ENCODE measurements around the gene PPP1R3A.

PPP1R3A gene

DNA sequence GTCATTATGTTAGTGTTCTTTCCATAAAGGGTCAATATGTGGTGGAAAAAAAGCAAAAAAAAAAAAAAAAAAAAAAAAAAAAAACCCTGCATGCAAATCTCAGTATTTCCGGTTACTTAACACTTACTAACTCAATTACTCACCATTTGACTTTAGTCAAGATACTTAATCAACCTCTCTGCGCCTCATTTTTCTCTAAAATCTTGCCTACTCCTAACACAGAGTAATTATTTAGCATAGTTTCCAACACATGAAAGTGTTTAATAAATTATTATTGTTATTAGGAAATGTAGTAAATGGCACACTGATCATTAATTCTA lies 27.8 kb downstream of the PPP1R3A start:
- no peak for ATAC-seq (ENCODE audit: low read depth)
- H3K4me3 ChIP-seq (ENCODE audit: severe bottlenecking): no peak overlapping the region
- H3K36me3 ChIP-seq (ENCODE audit: low read depth): no peaks in the 10 kb centered on the region
- H3K27me3 ChIP-seq (ENCODE audit: insufficient read depth, poor library complexity, severe bottlenecking): no peaks in the 10 kb centered on the region
- DNase-seq (ENCODE audit: low spot score): no peak
- H3K27ac ChIP-seq (ENCODE audit: poor library complexity, severe bottlenecking): peak overlapping the region; percentile 38
- H3K9me3 ChIP-seq (ENCODE audit: severe bottlenecking): no peaks in the 10 kb centered on the region
- TF ChIP-seq, protein P1, sequence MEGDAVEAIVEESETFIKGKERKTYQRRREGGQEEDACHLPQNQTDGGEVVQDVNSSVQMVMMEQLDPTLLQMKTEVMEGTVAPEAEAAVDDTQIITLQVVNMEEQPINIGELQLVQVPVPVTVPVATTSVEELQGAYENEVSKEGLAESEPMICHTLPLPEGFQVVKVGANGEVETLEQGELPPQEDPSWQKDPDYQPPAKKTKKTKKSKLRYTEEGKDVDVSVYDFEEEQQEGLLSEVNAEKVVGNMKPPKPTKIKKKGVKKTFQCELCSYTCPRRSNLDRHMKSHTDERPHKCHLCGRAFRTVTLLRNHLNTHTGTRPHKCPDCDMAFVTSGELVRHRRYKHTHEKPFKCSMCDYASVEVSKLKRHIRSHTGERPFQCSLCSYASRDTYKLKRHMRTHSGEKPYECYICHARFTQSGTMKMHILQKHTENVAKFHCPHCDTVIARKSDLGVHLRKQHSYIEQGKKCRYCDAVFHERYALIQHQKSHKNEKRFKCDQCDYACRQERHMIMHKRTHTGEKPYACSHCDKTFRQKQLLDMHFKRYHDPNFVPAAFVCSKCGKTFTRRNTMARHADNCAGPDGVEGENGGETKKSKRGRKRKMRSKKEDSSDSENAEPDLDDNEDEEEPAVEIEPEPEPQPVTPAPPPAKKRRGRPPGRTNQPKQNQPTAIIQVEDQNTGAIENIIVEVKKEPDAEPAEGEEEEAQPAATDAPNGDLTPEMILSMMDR (IDR thresholded peaks at IDR 0.05; ENCODE audit: poor library complexity, severe bottlenecking): no peak
- peaks cover 14% of the 10 kb centered on the region for H3K4me1 ChIP-seq (ENCODE audit: insufficient read depth, poor library complexity, severe bottlenecking)

DNA sequence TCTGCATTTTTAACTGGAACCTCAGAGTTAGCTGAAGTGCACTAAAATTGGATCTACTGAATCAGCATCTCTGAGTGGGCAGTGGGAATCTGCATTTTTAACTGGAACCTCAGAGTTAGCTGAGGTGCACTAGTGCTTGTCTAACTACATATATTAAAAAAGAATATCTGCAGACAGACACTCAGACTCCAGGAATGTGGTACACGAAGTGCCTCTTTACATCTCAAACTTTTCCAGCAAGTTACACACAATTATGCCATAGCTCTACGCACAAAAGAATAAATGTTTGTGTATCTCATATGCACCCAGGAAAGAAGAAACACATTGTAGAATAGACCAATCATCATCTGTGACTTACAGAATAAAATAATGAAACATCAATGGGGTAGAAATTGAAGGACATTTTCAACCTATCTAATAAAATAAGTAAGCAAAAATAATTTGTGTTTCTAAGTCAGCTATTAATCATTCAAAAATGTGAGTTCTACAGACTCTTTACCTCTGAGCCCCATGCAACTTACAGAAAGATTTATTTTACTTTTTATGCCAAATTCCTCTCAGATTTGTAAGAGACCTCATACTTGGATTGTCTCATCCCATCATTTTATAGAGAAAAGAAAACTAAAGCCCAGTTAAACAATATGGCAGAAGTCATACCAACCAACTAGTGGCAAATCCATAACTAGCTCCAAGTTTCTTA lies 28.3 kb downstream of the PPP1R3A start:
- Histone ChIP-seq H3K9me3 (ENCODE audit: severe bottlenecking) (no peaks in the 10 kb centered on the region), H3K36me3 (ENCODE audit: low read depth) (no peaks in the 10 kb centered on the region), H3K27ac (ENCODE audit: poor library complexity, severe bottlenecking) (peak overlapping the region; percentile 38), H3K4me3 (ENCODE audit: severe bottlenecking) (no peak overlapping the region), H3K27me3 (ENCODE audit: insufficient read depth, poor library complexity, severe bottlenecking) (no peaks in the 10 kb centered on the region), H3K4me1 (ENCODE audit: insufficient read depth, poor library complexity, severe bottlenecking) (peaks cover 14% of the 10 kb centered on the region)
- DNase-seq (ENCODE audit: low spot score) (no peak), ATAC-seq (ENCODE audit: low read depth) (no peak)
- TF ChIP-seq, protein P1 (IDR thresholded peaks at IDR 0.05; ENCODE audit: poor library complexity, severe bottlenecking): no peak

DNA sequence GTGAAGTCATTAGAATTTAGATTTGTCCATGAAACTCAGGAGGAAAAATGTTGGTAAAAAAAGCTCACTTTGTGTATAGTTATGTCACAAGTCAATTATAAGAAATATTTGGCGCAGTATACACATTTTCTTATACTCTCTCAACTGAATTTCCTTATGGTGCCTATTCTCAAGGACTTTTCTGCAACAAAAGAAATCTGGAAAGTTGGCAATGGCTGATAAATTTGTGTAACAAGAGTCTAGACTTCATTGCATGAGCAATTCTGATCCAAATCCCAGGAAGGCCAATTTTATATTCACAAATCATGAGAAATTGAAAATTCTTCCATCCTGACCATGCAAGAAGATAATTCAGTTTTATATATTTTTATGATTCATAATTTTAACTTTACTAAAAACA lies 35.7 kb downstream of the PPP1R3A start:
- ATAC-seq (ENCODE audit: low read depth) (no peak), DNase-seq (ENCODE audit: low spot score) (no peak)
- Histone ChIP-seq H3K4me3 (ENCODE audit: severe bottlenecking) (no peak overlapping the region), H3K4me1 (ENCODE audit: insufficient read depth, poor library complexity, severe bottlenecking) (no peaks in the 10 kb centered on the region), H3K9me3 (ENCODE audit: severe bottlenecking) (no peaks in the 10 kb centered on the region), H3K27me3 (ENCODE audit: insufficient read depth, poor library complexity, severe bottlenecking) (no peaks in the 10 kb centered on the region), H3K27ac (ENCODE audit: poor library complexity, severe bottlenecking) (no peak overlapping the region), H3K36me3 (ENCODE audit: low read depth) (no peaks in the 10 kb centered on the region)
- TF ChIP-seq, protein P1 (IDR thresholded peaks at IDR 0.05; ENCODE audit: poor library complexity, severe bottlenecking): no peak

DNA sequence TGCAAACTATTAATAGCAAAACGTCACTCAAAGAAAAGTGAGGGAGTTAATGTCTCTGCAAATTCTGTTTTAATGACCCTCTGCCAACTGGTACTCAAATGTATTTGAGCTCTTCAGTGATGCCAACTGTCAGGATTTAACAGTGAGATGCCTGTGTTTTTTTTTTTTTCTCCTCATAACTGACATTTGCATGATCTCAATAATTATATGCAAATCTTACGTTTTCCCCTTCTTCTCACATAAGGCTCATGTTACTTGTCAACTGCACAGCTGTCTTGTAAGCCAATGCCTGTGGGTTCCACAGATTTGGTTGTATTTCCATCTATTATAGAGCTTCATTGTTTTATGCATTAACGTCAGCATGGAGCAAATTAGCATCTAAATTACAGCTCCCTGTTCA lies 38.2 kb downstream of the PPP1R3A start:
- DNase-seq (ENCODE audit: low spot score): no peak
- Histone ChIP-seq H3K27ac (ENCODE audit: poor library complexity, severe bottlenecking) (no peak overlapping the region), H3K9me3 (ENCODE audit: severe bottlenecking) (no peaks in the 10 kb centered on the region), H3K4me3 (ENCODE audit: severe bottlenecking) (no peak overlapping the region), H3K4me1 (ENCODE audit: insufficient read depth, poor library complexity, severe bottlenecking) (no peaks in the 10 kb centered on the region), H3K27me3 (ENCODE audit: insufficient read depth, poor library complexity, severe bottlenecking) (no peaks in the 10 kb centered on the region), H3K36me3 (ENCODE audit: low read depth) (no peaks in the 10 kb centered on the region)
- TF ChIP-seq, protein P1 (IDR thresholded peaks at IDR 0.05; ENCODE audit: poor library complexity, severe bottlenecking): no peak
- no peak for ATAC-seq (ENCODE audit: low read depth)

DNA sequence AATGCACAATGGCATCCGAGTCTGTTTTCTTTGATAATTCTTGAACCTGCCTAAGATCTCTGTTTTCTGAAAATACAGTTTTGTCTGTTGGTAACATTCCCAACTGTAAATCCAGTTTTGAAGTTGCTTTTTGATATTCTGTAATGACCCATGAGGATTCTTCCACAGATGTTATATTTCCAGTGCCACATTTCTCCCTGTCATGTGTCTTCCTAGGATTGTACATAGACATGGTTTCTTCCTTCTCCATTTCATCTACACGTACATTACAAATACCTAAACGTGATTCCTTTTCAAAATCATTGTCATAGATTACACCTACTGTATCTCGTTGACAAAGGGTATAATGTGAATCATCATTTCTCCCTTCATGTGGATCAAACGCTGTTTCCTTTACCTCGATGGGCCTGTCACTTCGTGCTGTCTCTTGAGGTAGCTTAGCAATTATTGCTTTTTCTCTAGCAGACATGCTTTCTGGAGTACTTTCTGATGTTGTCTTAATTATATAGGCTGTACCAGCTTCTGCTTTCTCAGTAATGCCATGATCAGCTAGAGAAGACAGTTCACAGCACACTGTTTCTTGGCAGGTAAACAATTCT lies 40.3 kb downstream of the PPP1R3A start:
- Histone ChIP-seq H3K4me1 (ENCODE audit: insufficient read depth, poor library complexity, severe bottlenecking) (no peaks in the 10 kb centered on the region), H3K27me3 (ENCODE audit: insufficient read depth, poor library complexity, severe bottlenecking) (no peaks in the 10 kb centered on the region), H3K36me3 (ENCODE audit: low read depth) (no peaks in the 10 kb centered on the region), H3K27ac (ENCODE audit: poor library complexity, severe bottlenecking) (no peak overlapping the region), H3K9me3 (ENCODE audit: severe bottlenecking) (no peaks in the 10 kb centered on the region), H3K4me3 (ENCODE audit: severe bottlenecking) (no peak overlapping the region)
- ATAC-seq (ENCODE audit: low read depth) (no peak), DNase-seq (ENCODE audit: low spot score) (no peak)
- TF ChIP-seq, protein P1 (IDR thresholded peaks at IDR 0.05; ENCODE audit: poor library complexity, severe bottlenecking): no peak

Data from RWPE2 (cell line).